ENCODE results near the gene GOLPH3L. TPM values are rescaled to one million over a fixed set of nuclear protein-coding genes. Genes with fewer than 3 reads are reported as not detected.

GOLPH3L gene
- total and polyA plus RNA-seq, 2 experiments from 2014 or later = 23.5 to 29.6 TPM

DNA sequence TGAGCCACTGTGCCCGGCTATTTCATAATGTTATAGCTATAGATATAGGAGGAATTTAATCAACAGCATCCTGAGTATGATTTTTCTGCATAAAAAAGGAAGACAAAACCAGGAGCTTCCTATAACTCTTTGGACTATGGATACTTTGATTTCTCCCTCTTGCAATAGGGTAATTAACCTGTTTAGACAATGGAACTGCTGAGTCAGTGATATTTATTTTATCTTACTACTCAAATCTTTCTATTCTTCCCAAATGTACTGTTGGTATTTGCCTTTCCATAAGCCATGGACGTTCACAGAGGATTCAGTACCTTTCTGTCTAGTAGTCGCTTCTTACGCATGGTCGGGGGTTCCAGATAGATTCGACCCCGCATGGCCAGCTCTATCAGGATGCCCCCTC, 33.6 kb downstream of the GOLPH3L start:
- Histone ChIP-seq H3K27ac (ENCODE audit: low read depth) (peak overlapping the region; percentile 77), H3K9me2 (ENCODE audit: insufficient read depth) (no peaks in the 10 kb centered on the region), H4K20me1 (replicated peaks; ENCODE audit: insufficient read depth) (no peaks in the 10 kb centered on the region), H3K4me3 (no peak overlapping the region), H3F3A (replicated peaks; ENCODE audit: low read depth) (no peaks in the 10 kb centered on the region; the same call in none of the 2 replicates), H3K4me2 (no peak overlapping the region), H3K27me3 (ENCODE audit: insufficient read depth) (no peaks in the 10 kb centered on the region), H2AFZ (no peak overlapping the region), H3K79me2 (replicated peaks; ENCODE audit: insufficient read depth) (no peaks in the 10 kb centered on the region), H3K36me3 (ENCODE audit: insufficient read depth) (peaks cover 34% of the 10 kb centered on the region), H3K4me1 (ENCODE audit: insufficient read depth) (no peaks in the 10 kb centered on the region)
- no peak for DNase-seq (ENCODE audit: low spot score)
- H3K27ac Mint-ChIP-seq = peak overlapping the region; percentile 53
- no peak overlapping the region for H3K4me3 Mint-ChIP-seq
- no peak for TF ChIP-seq ZNF331 (CRISPR knock-in tag; IDR thresholded peaks at IDR 0.05; ENCODE audit: low read depth)
- TF ChIP-seq ETS1 (IDR thresholded peaks at IDR 0.05) = no peak
- TF ChIP-seq POLR2AphosphoS5 (IDR thresholded peaks at IDR 0.05; ENCODE audit: low read depth) = no peak
- TF ChIP-seq, protein P1, sequence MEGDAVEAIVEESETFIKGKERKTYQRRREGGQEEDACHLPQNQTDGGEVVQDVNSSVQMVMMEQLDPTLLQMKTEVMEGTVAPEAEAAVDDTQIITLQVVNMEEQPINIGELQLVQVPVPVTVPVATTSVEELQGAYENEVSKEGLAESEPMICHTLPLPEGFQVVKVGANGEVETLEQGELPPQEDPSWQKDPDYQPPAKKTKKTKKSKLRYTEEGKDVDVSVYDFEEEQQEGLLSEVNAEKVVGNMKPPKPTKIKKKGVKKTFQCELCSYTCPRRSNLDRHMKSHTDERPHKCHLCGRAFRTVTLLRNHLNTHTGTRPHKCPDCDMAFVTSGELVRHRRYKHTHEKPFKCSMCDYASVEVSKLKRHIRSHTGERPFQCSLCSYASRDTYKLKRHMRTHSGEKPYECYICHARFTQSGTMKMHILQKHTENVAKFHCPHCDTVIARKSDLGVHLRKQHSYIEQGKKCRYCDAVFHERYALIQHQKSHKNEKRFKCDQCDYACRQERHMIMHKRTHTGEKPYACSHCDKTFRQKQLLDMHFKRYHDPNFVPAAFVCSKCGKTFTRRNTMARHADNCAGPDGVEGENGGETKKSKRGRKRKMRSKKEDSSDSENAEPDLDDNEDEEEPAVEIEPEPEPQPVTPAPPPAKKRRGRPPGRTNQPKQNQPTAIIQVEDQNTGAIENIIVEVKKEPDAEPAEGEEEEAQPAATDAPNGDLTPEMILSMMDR (conservative IDR thresholded peaks at IDR 0.05; ENCODE audit: low read depth in 2 of 2) = no peak
- TF ChIP-seq JUNB (IDR thresholded peaks at IDR 0.05; ENCODE audit: unreplicated experiment) = no peak
- TF ChIP-seq ZNF114 (CRISPR knock-in tag; IDR thresholded peaks at IDR 0.05) = no peak
- no peak for TF ChIP-seq EZH2phosphoT487 (IDR thresholded peaks at IDR 0.05; ENCODE audit: unreplicated experiment)
- no peak for TF ChIP-seq NANOG (IDR thresholded peaks at IDR 0.05; ENCODE audit: borderline replicate concordance)
- TF ChIP-seq ZNF462 (CRISPR knock-in tag; IDR thresholded peaks at IDR 0.05) = no peak
- TF ChIP-seq EZH2 (IDR thresholded peaks at IDR 0.05; ENCODE audit: low read depth, unreplicated experiment) = no peak
- TF ChIP-seq CREB1 (CRISPR knock-in tag; IDR thresholded peaks at IDR 0.05; ENCODE audit: low read depth) = no peak
- no peak for TF ChIP-seq REST (IDR thresholded peaks at IDR 0.05; ENCODE audit: unreplicated experiment)
- TF ChIP-seq STAT1 (IDR thresholded peaks at IDR 0.05; ENCODE audit: unreplicated experiment) = no peak
- H3K27me3 Mint-ChIP-seq (ENCODE audit: insufficient read depth, low read depth, poor library complexity) = peaks cover 2% of the 10 kb centered on the region
- H3K36me3 Mint-ChIP-seq (ENCODE audit: low read depth) = peaks cover 45% of the 10 kb centered on the region
- no peak for ATAC-seq
- H3K4me1 Mint-ChIP-seq = no peaks in the 10 kb centered on the region
- H3K9me3 Mint-ChIP-seq = peaks cover 4% of the 10 kb centered on the region; the same call in 1 of the 3 replicates

All from GM23338 (cell line).